IPS-11a (cell line): ENCODE results near the gene SPHK1.

Experiments used
- H3K4me3 ChIP-seq: one replicate; pipeline ENCODE4 v1.5.1; 2013; ENCODE audit warnings: low read depth, low read length, control low read depth

The SPHK1 gene

DNA sequence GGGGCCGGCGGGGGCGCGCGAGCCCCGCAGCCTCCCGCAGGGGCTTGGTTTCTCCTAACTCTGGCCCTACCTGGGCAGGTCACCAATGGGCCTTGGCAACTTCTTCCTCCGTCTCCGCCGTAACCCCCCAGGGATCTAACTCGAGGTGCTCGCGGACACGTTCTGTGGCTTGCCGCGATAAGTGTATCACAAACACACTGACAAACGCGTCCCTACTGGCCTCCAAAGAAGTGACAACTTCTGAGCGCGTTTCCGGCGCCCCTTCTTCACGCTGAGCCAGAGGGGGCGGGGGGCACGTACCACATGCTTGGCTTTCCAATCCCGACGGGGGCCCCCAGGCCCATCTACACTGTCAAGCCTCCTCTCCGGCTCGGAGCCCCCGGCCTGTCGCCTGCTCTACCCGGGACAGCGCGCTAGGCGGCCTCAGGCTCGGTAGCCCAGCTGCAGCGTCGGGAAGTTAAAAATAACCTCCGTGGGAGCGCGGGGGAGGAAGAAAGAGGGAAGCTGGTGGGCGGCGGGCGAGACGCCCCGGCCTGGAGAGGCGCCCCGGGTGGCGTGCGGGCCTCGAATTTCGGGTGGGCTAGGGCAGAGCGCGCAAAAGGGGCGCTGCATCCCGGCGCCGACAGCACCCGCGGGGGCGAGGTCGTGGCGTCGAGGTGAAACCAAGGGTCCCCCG is 725 bp upstream of the SPHK1 start:
- peak overlapping the region; percentile 30 for H3K4me3 ChIP-seq

DNA sequence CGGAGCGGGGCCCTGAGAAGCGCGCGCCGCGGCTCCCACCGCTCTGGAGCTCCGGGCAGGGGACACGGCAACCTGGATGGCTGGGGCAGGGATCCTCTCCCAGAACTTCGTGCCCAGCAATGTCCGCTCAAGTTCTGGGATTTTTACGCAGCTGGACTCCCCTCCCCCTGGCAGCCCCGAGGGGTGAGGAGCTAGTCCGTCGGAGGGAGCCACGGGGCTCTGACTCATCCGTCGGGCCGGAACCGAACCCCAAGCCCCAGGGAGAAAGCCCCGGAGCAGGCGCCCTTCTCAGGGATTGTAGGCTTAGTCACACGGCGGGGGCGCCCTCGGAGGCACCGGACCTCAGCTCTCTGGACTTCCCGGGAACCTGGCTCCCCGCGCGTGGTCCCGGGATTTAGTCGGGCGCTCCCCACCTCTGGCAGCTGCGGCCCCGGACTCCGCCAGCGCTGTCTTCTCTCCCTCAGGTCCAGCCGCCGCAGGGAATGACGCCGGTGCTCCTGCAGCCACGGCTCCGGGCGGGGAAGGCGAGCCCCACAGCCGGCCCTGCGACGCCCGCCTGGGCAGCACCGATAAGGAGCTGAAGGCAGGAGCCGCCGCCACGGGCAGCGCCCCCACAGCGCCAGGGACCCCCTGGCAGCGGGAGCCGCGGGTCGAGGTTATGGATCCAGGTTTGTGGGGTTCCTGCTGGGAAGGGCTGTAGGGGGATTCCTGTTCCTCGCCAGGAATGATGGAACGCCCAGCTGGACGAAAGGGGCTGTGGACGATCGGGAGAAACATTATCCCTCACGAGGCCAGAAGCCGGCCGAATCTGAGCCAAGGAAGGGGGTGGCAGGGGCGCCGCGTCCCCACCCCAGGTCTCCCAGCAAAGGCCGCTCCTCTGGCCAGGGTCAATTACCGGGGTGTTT is 830 bp downstream of the SPHK1 start:
- H3K4me3 ChIP-seq: peak overlapping the region; percentile 6

DNA sequence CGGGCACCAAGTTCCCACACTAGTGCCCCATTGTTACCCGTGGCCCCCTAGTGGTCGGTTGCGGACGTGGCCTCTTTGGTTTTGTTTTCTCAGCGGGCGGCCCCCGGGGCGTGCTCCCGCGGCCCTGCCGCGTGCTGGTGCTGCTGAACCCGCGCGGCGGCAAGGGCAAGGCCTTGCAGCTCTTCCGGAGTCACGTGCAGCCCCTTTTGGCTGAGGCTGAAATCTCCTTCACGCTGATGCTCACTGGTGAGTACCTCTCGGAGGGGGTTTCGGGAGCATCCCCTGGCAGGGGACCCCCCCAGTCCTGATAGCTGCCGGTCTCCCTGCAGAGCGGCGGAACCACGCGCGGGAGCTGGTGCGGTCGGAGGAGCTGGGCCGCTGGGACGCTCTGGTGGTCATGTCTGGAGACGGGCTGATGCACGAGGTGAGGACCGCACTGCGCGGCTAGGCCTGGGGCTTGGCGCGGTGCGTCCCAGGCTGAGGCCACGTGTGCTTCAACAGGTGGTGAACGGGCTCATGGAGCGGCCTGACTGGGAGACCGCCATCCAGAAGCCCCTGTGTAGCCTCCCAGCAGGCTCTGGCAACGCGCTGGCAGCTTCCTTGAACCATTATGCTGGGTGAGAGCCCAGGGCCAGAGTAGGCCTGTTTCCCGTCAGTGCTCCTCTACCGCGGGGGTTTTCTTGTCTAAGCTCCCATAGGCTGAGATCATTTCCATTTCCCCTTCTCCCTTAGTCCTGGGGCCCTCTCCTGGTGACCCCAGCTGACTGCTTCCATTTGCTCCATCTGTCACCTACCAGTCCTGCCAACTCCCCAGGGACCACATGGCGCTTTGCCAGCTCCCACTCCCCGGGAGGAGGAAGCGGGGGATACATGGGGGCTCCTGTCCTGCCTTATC is 1.7 kb downstream of the SPHK1 start:
- H3K4me3 ChIP-seq: no peak overlapping the region

GRCh38 chr17:76386966-76387765 is 2.8 kb downstream of the SPHK1 start:
- H3K4me3 ChIP-seq: no peak overlapping the region

DNA sequence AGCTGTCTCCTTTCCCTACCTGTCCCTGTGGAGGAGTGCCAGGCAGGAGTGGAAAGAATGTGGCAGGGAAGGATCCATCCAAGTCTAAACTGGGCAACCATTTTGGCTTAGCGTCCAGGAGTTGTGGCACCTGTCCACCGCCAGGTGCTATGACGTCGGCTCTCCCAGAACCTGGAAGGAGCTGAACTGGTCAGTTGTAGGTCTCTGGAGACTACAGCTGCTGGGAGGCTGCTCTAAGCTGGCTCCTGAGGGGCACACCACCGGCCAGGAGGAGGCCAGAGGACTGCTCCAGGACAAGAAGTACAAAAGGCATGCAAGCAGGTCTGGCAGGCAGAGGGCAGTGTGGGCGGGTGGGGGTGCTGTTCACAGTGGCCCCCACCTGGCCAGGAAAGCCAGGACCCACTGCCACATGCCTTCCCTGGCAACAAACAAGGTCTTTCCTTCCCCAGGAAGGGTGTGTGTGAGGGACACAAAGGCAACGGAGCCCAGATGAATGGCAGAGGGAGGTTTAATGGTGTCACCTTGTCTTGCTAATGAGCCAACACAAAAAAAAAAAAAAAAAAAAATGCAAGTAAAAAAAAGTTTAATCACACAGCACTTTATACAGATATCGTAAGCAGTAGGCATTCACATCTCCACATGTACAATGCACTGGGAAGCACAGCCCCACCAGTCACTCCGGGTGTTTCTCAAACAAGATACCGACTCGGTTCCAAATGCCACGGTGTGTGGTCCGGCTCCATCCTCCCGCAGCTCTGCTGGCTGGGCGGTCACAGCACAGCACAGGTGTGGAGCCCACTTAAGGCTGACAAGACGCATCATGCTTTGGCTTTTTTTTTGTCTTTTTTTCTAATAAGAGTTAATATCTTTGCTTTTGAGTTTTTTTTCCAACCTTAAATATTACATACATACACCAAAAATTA is 4.8 kb downstream of the SPHK1 start:
- H3K4me3 ChIP-seq: no peak overlapping the region

DNA sequence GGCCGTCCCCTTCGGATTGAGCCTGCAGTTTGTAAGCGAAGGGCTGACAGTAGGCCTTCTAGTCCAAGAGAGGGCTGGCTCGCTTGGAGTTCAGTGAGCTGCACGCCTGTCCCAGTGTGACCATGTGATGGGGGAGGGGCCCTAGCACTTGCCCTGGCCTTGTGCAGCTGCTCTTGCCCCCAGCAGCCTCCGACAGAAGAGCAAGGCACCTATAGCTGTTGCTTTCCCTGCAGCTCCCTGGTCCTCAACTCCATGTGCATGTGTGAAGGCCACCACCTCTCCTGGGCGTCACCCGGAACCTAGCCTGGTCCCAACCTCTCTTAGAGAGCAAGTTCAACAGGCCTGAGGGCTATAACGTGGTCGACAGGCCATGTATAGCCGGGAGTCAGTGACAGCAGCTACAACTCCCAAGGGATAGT is 5.6 kb downstream of the SPHK1 start:
- H3K4me3 ChIP-seq: no peak overlapping the region

GRCh38 chr17:76391200-76391715 is 6.8 kb downstream of the SPHK1 start:
- H3K4me3 ChIP-seq: no peak overlapping the region

DNA sequence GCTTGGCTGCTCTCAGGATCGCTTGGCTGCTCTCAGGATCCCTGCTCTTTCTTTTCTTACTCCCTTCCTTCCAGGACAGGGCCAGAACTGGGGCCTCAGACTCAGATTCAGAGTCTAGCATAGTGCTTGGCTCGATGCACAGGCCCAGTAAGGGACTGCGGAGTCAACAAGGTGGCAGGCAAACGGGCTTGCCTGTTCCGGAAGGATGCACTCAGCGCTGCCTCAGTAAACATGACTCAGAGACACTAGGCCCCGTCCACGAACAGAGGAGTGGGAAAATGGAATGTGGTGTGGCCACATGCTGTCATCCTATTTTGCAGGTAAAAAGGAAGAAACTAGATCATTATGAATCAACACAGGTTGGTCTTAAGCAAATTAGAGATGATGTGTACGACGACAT is 9.8 kb downstream of the SPHK1 start:
- H3K4me3 ChIP-seq: no peak overlapping the region

- H3K4me3 ChIP-seq: no peak overlapping the region
Observed at GRCh38 chr17:76395980-76396379, 11.6 kb downstream of the SPHK1 start.

GRCh38 chr17:76397184-76397583 is 12.8 kb downstream of the SPHK1 start:
- no peak overlapping the region for H3K4me3 ChIP-seq

GRCh38 chr17:76397687-76398522 is 13.5 kb downstream of the SPHK1 start:
- H3K4me3 ChIP-seq: no peak overlapping the region

DNA sequence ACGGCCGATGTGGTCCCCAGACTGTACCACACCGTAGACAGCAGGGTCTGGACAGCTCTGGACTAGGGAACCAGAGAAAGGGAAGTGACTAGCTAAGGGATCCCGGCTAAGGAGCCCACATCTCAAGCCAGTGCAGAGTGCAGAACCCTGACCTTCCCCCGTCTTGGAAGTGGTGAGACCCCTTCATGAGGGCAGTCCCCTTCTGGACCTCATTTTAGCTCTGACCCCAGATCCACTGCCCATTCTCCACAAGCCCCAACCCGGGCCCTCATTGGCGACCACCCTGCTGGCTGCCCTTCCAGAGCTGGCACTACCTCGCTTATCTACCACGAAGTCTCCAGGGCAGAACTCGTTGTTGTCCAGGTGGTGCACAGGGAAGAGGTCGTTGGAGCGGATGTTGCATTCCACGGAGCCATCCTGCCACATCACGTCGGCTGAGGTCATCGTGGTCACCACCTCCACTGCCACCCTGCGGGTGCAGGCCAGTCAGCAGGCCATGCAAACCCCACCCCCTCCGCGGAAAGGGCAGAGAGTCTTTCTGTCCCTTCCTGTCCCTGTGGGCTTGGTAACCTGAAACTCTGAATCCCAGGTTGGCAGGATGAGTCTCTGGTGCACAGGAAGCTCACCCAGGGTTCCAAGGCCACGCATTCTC is 14.2 kb downstream of the SPHK1 start:
- no peak overlapping the region for H3K4me3 ChIP-seq

DNA sequence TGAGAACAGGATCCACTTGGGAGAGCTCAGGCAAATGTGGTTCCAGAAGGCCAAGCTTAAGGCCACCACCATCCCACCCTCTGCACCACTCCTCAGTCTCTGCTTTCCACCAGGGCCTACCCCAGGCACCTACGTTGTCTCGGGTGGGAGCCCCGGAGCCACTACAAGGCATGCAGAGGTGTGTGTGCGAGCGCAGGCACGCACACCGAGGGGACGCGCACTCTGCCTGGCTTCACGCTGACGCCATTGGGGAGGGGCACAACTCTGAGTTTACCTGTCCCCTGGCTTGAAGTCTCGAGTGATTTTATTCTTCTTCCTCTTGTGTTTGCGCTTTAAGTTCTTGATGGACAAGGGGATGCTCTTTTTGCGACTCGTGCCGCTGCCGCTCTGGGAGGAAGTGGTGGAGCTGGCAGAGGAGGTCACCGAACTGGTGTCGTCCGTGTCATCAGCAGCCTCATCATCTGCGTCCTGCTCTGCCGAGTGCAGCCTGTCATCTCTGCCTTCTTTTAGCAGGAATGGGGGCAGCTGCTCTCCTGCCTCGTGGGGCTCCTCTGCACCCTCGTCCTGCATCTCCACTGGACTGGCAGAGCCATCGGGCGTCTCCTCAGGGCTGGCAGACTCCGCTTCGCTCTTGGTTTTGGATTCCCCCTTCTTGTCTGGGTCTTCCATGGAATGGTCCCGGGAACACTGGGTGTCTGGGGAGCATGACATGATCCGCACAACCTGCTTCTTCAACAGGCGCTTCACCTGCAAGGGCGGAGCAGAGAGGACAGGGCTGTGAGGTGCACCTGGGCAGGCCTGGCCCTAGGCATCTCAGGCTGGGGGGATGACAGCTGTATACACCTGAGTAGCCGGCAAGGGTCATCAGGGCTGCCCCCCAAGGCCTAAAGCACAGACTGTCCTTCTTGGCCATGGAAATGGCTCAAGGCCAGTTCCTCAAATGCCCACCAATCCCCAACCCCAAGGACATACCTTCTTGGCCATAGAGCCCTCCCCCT is 15.1 kb downstream of the SPHK1 start:
- H3K4me3 ChIP-seq: no peak overlapping the region

DNA sequence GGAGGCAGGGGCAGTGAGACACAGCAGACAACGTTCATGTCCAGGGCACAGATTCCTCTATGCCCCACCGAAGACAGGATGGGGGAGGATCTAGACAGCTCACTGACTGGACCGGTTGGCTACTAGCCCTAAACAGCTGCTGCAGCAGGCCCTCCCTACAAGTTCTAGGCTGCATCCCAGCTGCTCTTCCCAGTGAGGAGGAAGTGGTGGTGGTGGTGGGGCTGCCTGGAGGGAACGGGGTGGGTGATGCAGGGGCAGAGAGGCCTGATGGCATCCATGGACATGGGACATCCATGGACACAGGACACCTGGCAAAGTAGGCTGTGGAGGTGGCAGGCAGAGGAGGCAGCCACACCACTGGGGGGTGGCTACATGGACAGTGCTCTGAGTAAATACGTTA is 18.3 kb downstream of the SPHK1 start:
- no peak overlapping the region for H3K4me3 ChIP-seq

DNA sequence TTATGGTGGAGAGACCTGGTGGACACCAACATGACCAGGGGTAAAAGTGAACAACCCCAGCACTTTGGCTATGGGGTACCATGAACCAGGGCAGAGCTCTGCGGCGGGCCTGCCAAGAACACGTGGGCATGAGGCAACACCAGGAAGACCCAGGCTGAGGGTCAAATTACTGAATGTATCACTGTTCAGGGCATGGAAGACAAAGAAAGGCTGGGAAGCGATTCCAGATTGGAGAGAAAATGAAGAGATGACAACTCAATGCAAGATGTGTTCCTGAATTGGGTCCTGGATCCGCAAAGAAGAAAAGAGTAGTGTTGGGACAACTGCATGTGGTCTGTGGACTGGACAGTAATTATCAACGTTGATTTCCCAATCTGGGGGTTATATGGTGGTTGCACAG is 19.8 kb downstream of the SPHK1 start:
- no peak overlapping the region for H3K4me3 ChIP-seq

GRCh38 chr17:76404976-76405563 is 20.7 kb downstream of the SPHK1 start:
- H3K4me3 ChIP-seq: no peak overlapping the region
